GM21447 (cell line): ENCODE measurements around the gene ATP8B1.

Source experiments
- ATAC-seq: cut with Tn5 transposase; IDR thresholded peaks from one replicate; pipeline ENCODE4 v1.9.1; 2021; ENCODE audit not compliant: unreplicated experiment

ATP8B1 gene

GRCh38 chr18:57819671-57820460 is 16.8 kb upstream of the ATP8B1 start:
- no peak for ATAC-seq

GRCh38 chr18:57819119-57819518 is 16.0 kb upstream of the ATP8B1 start:
- no peak for ATAC-seq

GRCh38 chr18:57816208-57816954 is 13.3 kb upstream of the ATP8B1 start:
- no peak for ATAC-seq

DNA sequence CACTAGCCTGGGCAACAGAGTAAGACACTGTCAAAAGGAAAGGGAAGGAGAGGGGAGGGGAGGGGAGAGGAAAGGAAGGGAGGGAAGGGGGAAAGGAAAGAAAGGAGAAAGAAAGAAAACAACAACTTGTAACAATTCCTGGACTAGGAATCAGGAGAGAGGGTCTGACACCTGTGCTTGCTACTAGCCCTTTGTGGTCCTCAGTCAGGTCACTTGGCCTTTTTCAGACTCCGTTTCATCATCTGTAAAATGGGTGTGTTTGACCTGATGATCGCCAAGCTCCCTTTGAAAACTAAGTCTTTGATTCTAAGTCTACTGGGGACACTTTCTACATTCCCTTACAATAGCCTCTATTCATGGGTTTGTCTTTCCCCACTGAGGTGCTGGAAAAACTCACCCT is 11.4 kb upstream of the ATP8B1 start:
- ATAC-seq = no peak

- no peak for ATAC-seq
Observed at GRCh38 chr18:57813245-57813644, 10.1 kb upstream of the ATP8B1 start.

DNA sequence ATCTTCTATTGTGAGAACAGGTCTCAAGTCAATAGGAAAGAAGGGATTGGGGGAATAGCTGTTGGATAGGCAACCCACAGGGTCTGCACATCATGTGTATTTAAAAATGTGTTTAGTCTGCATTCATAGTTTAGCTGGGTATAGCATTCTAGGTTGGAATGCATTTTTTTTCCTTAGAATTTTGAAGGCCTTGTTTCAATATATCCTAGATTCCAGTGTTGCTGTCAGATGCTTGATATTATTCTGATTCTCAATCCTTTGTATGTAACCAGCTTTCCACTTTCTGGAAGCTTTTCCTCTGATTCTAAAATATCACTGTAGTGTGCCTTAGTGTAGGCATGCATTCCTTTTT is 9.0 kb upstream of the ATP8B1 start:
- ATAC-seq = no peak

DNA sequence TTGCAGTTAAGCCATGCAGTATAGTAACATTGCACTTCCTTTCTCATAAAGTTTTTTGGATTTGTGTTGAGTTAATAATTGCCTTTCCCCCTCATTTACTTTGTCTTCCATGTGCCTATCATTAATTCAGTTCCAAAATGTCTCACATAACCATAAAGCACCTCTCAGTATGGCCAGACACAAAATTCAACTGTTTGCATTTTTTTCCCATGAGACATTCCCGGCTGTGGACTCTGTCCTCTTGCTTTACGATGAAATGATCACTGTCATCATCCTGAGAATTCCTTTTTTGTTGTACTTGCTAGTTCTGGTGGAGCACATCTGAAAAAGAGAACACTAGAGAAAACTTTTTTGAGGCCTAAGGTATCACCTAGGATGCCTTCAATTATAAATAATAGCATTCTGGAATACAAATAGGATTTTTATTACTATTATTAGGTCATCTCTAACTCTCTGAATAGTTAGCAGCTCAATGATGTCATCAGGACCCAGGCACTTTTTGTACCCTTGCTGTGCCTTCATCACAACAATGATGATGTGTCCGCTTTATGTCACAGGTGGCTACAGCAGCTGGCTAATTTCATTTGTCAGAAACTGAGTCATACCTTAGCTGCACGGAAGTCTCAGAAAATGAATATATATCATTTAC is 8.5 kb upstream of the ATP8B1 start:
- no peak for ATAC-seq

DNA sequence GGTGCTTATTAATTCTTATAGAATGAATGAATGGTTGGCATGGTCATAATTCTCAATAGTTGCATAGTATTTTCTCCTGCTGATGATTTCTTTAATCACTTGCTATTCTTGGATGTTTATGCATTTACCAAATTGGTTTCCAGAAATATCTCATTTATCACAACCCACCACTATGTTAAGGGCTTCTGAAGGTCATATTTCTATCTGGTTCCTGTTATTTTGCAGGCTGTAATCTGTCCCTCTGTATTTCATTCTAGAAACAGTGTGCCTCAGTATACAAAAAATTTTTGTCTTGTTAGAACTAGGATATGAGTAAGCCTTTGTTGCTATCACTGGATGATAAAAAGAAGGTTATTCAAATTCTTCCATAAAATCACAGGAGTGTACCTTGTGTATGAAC is 6.1 kb upstream of the ATP8B1 start:
- no peak for ATAC-seq

- ATAC-seq = no peak
Observed at GRCh38 chr18:57807336-57808117, 4.4 kb upstream of the ATP8B1 start.

DNA sequence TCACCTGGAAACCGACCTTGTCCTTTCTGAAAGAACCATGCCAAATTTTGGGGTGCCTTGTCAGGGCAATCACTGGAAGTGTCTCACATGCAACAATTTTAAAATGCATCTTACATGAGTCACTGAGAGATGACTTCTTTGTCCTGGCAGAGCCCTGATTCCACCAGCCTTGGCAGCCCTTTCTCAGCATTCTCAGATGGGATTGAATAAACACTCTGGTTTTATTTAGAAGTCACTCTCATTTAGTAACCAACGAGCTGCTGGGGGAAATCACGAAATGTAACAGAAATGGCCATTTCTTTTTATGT is 3.8 kb upstream of the ATP8B1 start:
- no peak for ATAC-seq

DNA sequence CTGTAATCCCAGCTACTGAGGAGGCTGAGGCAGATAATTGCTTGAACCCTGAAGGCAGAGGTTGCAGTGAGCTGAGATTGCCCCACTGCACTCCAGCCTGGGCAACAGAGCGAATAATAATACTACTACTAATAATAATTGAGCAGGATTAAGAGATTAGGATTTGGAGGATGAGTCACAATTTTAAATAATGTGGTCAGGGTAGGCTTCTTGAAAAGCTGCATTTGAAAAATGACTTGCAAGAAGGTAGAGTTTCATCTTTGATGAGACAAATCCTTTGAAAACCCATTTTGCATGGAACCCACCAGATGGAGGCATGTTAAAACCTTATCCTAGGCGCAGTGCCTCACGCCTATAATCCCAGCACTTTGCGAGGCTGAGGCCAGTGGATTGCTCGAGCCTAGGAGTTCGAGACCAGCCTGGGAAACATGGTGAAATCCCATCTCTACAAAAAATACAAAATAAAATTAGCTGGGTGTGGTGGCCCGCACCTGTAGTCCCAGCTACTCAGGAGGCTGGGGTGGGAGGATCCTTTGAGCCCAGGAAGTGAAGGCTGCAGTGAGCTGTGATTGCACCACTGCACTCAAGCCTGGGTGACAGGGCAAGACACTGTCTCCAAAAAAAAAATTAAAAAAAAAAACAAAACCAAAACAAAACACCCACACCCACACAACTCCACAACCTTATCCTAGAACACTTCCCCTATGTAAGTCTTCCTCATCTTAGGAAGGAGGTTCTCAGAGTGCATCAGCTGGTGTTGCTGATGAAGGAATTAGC is 3.3 kb upstream of the ATP8B1 start:
- no peak for ATAC-seq

DNA sequence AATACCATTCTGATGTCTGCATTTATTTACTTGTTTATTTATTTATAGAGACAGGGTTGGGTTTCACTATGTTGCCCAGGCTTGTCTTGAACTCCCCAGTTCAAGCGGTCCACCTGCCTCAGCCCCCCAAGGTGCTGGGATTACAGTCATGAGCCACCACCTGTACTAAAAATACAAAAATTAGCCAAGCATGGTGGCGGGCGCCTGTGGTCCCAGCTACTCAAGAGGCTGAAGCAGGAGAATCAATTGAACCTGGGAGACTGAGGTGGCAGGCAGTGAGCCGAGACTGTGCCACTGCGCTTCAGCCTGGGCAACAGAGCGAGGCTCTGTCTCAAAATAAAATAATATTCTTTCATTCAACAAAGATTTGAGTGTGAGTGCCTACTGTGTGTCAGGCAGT is 2.0 kb upstream of the ATP8B1 start:
- no peak for ATAC-seq

GRCh38 chr18:57804557-57804956 is 1.4 kb upstream of the ATP8B1 start:
- no peak for ATAC-seq

DNA sequence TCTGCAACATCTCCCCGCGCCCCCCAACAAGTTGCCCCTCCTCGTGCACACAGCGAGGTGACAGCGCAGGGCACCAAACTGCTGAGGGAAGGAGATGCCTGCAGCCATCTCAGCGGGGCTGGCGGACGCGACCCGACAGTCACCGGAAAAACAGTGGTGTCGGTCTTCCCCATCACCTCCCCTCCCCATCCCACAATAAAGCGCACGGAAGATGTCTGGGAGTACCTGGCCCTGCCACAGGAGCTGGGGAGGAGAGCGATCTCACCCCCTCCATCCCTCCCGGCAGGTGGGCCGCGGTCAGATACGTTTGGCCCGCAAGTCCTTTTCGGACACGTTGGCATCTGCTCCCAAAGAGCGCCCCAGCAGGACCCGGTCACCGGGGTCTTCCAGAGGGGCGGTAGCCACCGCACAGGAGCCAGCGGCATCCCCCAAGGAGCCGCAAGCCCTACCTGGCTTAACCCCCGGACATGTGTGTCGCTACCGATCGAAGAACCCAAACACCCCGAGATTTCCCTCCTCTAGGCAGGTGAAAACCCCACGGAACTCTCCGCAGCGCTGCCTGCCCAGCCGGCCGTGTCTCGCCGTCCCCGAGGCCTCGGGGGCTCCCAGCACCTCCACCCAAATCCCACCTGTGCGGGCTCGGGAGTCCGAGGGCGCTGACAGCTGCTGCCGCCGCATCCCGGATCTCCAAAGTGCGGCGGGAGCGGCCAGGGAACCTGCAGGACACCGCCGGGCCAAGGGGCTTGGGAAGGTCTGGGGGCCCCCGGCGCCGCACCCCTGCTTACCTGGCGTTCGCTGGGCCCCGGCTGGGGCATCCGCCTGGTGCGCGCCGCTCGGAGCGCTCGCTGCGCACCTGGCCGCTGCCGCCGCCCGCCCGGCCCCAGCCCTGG is 657 bp downstream of the ATP8B1 start:
- no peak for ATAC-seq

- ATAC-seq = no peak
Observed at GRCh38 chr18:57801761-57802212, 1.3 kb downstream of the ATP8B1 start.

DNA sequence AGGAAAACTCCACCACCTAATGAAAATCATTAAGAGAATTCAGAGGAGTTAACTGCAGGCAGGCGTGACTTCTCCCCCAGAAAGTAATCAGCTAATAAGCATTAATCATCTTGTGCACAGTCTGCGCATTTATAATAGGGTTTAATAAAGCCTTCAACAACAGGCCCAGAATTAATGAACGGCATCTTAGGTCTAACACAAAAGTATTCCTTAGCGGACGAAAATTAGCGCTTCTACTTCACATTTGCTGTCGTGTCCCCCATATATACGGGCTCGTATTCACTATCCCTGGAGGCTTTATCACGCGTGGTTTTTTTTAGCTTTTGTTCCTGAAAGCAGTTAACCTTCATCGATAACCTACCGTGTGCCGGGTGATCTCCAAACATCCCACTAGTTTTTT is 1.8 kb downstream of the ATP8B1 start:
- ATAC-seq = no peak

- ATAC-seq = no peak
Observed at GRCh38 chr18:57798713-57799373, 4.3 kb downstream of the ATP8B1 start.

- ATAC-seq = no peak
Observed at GRCh38 chr18:57797209-57797651, 5.9 kb downstream of the ATP8B1 start.
